OCI-LY1 (cell line): ENCODE measurements around the gene TNFRSF18.

Source experiments
- EZH2 ChIP-seq: fragments of 200-600 bp; sonication (generic), shearing (Covaris generic); IDR thresholded peaks from 2 replicates; pipeline ENCODE4 v1.8.0; 2017; ENCODE audit warnings: borderline replicate concordance, mixed run types, mild to moderate bottlenecking, antibody characterized with exemption, low read length, moderate library complexity, mixed read lengths
- TF ChIP-seq, protein P1 (sequence below): fragments of 200-600 bp; sonication (generic), shearing (Covaris generic); IDR thresholded peaks from 2 replicates; pipeline ENCODE4 v1.5.1; 2017; ENCODE audit warnings: mild to moderate bottlenecking, antibody characterized with exemption, low read length, moderate library complexity, mixed read lengths

DNA sequence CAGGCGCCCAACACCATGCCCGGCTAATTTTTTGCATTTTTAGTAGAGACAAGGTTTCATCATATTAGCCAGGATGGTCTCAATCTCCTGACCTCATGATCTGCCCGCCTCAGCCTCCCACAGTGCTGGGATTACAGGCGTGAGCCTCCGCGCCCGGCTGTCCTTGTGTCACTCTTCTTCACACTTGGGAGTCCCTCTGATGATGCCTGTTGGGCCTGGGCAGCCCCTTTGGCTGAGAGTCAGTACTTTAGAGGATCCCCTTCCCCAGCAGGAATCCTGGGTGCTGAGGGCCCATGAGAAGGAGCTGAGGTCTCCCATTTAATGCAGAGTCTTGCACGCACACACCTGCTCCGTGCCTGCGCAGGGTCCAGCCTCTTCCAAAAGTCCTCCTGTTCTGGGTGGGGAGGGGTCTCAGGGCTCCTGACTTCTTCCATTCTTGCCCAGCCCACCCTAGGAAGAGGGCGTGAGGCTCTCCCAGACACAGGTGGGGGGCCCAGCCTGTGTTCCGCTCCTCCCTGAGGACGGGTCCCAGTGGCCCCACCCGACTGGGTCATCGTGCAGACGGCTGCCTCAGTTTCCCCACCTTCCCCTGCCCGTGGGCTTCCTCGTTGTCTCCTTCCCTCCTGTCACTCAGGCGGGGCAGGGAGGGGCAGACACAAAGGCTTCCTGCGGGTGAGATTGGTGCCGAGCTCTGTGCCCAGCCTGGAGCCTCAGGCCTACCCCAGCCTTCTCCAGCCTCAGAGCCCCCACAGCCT, 28.8 kb downstream of the TNFRSF18 start:
- TF ChIP-seq, protein P1, sequence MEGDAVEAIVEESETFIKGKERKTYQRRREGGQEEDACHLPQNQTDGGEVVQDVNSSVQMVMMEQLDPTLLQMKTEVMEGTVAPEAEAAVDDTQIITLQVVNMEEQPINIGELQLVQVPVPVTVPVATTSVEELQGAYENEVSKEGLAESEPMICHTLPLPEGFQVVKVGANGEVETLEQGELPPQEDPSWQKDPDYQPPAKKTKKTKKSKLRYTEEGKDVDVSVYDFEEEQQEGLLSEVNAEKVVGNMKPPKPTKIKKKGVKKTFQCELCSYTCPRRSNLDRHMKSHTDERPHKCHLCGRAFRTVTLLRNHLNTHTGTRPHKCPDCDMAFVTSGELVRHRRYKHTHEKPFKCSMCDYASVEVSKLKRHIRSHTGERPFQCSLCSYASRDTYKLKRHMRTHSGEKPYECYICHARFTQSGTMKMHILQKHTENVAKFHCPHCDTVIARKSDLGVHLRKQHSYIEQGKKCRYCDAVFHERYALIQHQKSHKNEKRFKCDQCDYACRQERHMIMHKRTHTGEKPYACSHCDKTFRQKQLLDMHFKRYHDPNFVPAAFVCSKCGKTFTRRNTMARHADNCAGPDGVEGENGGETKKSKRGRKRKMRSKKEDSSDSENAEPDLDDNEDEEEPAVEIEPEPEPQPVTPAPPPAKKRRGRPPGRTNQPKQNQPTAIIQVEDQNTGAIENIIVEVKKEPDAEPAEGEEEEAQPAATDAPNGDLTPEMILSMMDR = no peak
- no peak for TF ChIP-seq EZH2
